HG03159 (cell line): Measurements from ENCODE around the gene DTNA.

Source experiments
- ATAC-seq: cut with Tn5 transposase; IDR thresholded peaks from one replicate; pipeline ENCODE4 v1.9.1; 2021; ENCODE audit warnings: mild to moderate bottlenecking, moderate library complexity; ENCODE audit not compliant: unreplicated experiment

DTNA gene

GRCh38 chr18:34805103-34805877 lies 95.2 kb downstream of the DTNA start:
- ATAC-seq, result no peak

- ATAC-seq, result no peak
Observed at GRCh38 chr18:34805878-34806351, 95.8 kb downstream of the DTNA start.

- ATAC-seq, result no peak
Observed at GRCh38 chr18:34806527-34806926, 96.4 kb downstream of the DTNA start.

GRCh38 chr18:34807106-34807796 lies 97.2 kb downstream of the DTNA start:
- ATAC-seq, result no peak

GRCh38 chr18:34808389-34808788 lies 98.3 kb downstream of the DTNA start:
- ATAC-seq, result no peak

- ATAC-seq, result no peak
Observed at GRCh38 chr18:34809451-34810072, 99.5 kb downstream of the DTNA start.

- no peak for ATAC-seq
Observed at GRCh38 chr18:34816183-34816582, 106.1 kb downstream of the DTNA start.

- no peak for ATAC-seq
Observed at GRCh38 chr18:34817636-34818035, 107.5 kb downstream of the DTNA start.

GRCh38 chr18:34818064-34818463 lies 108.0 kb downstream of the DTNA start:
- ATAC-seq, result no peak

GRCh38 chr18:34820360-34821065 lies 110.4 kb downstream of the DTNA start:
- ATAC-seq, result no peak

- ATAC-seq, result no peak
Observed at GRCh38 chr18:34821669-34822210, 111.6 kb downstream of the DTNA start.

GRCh38 chr18:34828093-34828492 lies 118.0 kb downstream of the DTNA start:
- ATAC-seq, result no peak

- no peak for ATAC-seq
Observed at GRCh38 chr18:34834897-34835296, 124.8 kb downstream of the DTNA start.

GRCh38 chr18:34835466-34835865 lies 125.4 kb downstream of the DTNA start:
- ATAC-seq, result no peak

- no peak for ATAC-seq
Observed at GRCh38 chr18:34837769-34838272, 127.7 kb downstream of the DTNA start.

GRCh38 chr18:34838669-34839068 lies 128.6 kb downstream of the DTNA start:
- no peak for ATAC-seq

- no peak for ATAC-seq
Observed at GRCh38 chr18:34840256-34840826, 130.2 kb downstream of the DTNA start.

- ATAC-seq, result no peak
Observed at GRCh38 chr18:34841891-34842290, 131.8 kb downstream of the DTNA start.

GRCh38 chr18:34844072-34844471 lies 134.0 kb downstream of the DTNA start:
- ATAC-seq, result no peak

GRCh38 chr18:34844732-34845459 lies 134.8 kb downstream of the DTNA start:
- no peak for ATAC-seq
